Fibroblast of peridontal ligament (primary cell): ENCODE results near the gene P3H2.
"Not testable (repeated sequence)": the region's sequence is repeated elsewhere in the genome, so short reads cannot be mapped to it uniquely, and the experiment has no call there.

ENCODE experiments used
- DNase-seq: peaks from one replicate; pipeline ENCODE4 v3.0.0-alpha.2; 2010; ENCODE audit errors: extremely low read depth

The P3H2 gene

GRCh38 chr3:189985948-189986347 is 134.7 kb downstream of the P3H2 start:
- no peak for DNase-seq

DNA sequence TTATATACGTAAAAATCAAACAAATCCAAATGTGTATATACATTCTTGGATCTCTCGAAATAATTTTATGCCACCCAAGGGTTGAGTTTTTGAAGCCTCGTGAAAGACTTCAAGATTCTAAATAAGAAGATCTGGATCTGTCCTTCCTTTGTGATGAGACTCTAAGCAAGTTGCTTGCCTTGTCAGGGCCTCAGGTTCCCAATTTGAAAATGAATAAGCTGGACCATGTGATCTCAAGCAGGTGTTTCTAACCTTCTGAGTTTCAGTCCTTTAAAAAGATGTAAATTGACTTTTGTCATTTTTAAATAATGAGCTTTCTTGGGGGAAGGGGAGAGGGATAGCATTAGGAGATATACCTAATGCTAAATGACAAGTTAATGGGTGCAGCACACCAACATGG is 137.1 kb downstream of the P3H2 start:
- no peak for DNase-seq

- peak; percentile 57 for DNase-seq
Observed at GRCh38 chr3:189982321-189982945, 138.3 kb downstream of the P3H2 start.

- peak; percentile 99 for DNase-seq
Observed at GRCh38 chr3:189981668-189982067, 139.0 kb downstream of the P3H2 start.

DNA sequence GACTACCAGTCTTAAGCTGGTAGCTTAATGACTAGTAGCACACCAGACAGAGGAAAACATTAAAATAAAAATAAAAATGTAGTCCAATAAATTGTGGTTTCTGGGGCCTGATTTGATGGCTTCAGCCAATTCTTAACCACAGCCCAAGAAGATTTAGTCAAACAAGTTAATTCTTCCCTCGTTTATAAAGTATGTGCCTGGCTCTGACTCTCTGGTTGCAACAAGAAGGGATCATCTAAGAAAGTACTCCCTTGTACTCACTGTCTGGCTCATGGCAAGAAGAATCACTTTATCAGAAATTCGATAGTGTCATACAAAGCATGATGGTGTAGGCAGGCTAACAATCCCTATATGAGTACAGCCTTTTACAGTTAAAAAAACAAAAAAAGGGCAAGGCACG is 141.9 kb downstream of the P3H2 start:
- DNase-seq = peak; percentile 84

DNA sequence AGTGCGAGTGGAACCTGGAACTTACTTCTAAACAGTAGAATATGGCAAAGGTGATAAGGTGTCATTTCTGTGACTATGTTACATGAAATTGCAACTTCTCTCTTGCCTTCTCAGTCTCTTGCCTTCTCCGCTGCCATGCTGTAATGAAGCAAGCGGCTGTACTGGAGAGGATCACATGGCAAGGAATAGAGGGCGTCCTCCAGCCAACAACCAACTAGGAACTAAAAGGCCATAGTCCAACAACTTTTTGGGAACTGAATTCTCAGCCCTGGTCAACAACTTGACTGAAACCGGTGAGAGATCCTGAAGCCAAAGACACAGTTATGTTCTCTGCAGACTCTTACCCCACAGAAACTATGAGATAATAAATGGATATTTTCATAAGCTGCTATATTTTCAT is 143.5 kb downstream of the P3H2 start:
- no peak for DNase-seq

DNA sequence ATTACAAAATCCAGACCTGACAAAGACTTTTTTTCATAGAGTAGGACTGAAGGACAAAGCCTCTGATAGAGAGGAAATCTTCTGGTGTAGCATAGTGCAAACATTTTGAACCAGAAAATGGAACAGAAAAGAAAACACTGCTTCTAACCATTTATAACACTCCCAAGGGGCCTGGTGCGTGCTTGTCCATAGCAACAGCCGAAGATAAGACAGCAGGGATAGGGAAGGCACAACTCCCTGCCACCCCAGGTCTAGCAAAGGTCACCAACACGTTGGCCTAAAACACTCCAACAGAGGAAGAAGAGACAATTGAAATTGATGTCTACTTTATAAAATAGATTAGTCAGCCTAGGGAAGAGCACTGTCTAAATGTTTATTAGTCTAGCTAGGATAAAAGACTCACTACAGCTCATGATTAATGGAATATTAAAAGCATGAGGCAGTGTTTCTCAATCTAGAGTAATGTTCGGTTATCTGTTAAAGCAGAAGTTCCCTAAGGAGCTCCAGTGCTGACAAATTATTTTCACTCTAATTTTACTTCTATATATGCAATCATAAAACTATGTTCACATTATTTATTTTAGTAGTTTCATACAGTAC is 145.2 kb downstream of the P3H2 start:
- DNase-seq = no peak

GRCh38 chr3:189974359-189974758 is 146.3 kb downstream of the P3H2 start:
- no peak for DNase-seq

DNA sequence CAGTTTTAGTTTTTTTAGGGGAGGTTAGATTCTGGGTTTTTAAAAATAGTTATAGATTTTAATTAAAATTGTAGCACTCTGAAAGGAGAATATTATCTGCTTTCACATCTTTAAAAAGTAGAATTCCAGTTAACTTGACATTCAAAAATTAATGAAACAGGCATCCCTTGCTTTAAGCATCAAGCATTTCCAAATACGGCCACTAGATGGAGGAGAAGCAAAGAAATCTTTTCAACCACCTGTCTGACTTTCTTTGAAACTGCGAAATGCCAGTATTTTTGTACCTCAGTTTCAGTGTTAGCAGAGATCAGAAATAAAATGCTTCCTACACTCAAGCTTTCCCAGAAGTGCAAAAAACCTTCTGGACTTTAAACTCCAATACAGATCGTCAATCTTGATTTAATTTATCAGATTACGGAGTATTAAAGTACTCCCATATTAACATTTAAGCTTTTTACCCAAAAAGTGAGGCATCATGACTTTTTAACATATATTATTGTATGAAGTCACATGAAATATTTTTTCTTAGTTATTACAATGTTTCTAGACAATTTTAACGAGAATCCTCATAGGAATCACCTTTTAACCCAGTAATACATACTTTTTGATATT is 153.3 kb downstream of the P3H2 start:
- DNase-seq = peak; percentile 83

GRCh38 chr3:189966843-189967242 is 153.9 kb downstream of the P3H2 start:
- no peak for DNase-seq

DNA sequence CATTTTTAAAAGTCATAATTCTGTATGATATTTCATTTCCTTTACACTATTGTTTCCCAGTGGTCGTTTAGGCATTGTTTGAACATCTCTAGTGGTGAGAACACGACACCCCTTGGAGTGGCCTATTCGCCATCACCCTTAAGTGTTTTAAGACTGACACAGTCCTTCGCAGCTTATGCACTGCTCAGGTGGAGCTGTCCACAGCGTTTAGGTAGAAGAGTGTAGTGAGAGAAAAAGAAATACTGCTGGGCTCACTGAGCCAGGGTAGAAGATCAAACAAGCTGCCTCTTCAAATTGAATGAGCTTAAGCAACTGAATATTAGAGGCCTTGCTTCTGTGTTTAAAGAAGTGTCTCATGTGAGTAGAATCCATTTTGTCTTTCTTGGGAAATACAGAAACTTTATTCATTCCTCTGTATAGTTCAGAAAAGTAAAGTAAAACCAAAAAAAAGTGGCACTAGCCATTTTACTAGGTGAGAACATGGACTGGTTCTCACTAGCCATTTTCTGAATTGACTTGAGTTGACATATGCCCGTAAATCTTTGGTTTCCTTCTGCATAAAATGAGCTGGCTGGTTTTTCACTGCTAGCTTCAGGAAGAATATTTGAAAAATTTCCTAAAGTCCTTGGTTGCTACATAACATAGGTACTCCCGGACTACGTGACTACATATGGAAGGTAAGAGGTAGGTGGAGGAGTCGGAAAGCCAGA is 155.9 kb downstream of the P3H2 start:
- no peak for DNase-seq

GRCh38 chr3:189962466-189962865 is 158.2 kb downstream of the P3H2 start:
- DNase-seq = no peak

DNA sequence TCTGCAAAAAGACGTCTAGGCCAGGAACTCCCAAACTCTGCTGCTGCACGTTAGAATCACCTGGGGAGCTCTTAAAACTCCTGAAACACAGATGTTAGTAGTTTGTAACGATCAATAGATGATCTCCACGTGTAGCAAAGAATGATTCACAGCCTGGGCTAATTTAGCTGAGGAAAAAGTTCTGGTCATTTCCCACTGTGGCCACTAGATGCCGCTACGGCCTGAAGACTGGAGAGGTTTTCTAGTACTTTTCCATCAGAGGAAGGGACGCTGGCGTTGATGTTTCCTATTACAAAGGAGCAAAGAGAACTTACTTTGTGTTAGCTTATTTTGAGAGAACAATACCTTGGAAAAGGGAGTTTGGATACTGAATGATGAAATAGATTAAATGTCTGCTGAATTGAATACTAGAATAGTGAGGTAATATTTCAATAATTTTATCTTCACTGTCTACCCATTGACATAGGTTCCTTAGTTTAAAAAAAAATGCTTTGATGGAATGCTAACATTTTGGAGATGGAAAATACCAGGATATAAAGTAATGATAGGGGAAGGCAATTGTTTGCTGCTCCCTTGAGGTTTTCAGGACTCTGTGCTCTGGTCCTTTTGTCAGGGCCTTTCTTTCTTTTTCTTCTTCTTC is 159.1 kb downstream of the P3H2 start:
- DNase-seq = peak; percentile 92

DNA sequence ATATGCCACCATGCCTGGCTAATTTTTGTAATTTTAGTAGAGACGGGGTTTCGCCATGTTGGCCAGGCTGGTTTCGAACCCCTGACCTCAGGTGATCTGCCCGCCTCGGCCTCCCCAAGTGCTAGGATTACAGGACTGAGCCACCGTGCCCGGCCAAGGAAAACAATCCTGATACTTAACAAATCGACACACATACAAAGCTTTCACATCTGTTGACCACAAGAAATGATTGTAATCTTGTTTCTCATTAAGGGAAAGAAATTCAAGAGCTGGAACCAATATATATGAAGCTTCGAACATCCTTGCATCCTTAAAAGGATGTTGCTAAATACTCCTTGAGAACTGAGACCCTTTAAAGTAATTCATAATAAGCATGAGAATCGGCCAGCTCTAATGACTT is 159.6 kb downstream of the P3H2 start:
- not testable (repeated sequence) for DNase-seq

DNA sequence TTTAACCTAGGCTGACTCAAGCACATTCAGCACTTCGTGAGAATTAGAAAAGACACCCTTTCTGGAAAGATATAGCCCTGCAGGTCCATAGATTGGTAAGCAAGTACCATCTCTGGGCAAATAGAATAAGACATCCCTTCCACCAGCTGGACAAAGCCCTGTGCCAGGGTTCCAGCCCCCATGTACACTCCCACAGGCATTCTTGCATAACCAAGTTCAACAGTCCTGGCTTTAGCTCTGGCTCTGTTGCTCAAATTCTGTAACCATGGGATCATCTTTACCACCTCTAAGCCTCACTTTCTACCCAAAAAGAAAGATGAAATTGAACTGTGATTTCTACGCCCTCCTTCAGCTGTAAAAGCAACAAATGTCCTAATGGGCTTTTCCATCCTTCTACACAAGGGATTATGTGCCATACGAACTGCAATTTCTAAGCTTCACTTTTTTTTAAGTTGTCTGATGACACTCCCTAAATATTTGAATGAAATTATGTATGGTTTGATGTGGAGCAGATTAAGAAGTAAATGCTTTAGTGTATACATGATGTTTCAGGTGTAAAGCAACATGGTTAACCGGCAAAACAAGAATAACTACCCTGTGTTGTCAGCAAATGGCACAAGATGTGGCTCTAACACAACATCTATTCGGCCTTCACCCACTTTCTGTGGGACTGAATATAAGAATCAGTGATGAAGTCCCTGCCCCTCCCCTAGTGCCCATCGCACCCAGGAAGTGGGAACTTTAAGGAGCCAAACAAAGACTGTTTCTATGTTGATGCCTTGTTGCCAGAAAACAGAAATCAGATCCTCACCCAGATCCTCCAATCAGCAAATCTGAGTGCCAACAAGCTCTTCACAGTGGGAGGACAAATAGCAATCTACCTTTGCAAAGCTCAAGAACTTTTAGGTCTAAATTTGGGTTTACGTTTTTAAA is 165.7 kb downstream of the P3H2 start:
- peak; percentile 58 for DNase-seq

DNA sequence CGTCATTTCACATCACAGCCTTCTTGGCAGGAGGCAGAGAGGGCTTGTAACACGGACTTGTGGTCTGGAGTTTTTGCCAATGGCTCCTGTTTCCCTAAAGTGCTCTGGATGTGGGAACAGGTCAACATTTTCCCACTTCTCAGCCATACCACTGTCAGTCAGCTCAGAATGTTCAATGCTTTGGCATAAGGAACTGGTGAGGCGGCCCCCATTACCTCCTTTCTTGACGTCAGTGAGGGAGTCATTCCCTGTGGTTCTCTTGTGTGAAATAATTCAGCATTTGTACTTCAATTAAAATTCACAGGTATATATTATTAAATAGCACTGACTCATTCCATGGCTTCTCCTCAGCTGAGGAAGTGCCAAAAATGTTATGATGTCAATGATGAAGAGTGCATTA is 167.1 kb downstream of the P3H2 start:
- DNase-seq = no peak

- no peak for DNase-seq
Observed at GRCh38 chr3:189952272-189952671, 168.4 kb downstream of the P3H2 start.

- no peak for DNase-seq
Observed at GRCh38 chr3:189950258-189950657, 170.4 kb downstream of the P3H2 start.

- no peak for DNase-seq
Observed at GRCh38 chr3:189949580-189949979, 171.1 kb downstream of the P3H2 start.

DNA sequence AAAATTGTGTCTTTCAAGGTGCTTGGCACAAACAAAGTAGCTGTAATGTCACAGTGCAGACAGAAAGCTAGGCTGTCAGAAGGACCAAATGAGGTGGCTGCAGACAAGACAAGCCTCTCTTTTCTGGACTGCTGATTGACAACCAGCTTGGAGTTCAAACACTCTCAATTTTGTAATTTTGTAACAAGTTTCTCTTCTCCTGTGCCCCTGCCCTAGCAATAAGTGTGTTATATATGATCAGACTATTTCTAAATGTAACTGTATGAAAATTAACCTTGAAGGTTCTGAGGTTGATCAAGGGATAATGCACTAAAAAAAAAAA is 172.0 kb downstream of the P3H2 start:
- no peak for DNase-seq

DNA sequence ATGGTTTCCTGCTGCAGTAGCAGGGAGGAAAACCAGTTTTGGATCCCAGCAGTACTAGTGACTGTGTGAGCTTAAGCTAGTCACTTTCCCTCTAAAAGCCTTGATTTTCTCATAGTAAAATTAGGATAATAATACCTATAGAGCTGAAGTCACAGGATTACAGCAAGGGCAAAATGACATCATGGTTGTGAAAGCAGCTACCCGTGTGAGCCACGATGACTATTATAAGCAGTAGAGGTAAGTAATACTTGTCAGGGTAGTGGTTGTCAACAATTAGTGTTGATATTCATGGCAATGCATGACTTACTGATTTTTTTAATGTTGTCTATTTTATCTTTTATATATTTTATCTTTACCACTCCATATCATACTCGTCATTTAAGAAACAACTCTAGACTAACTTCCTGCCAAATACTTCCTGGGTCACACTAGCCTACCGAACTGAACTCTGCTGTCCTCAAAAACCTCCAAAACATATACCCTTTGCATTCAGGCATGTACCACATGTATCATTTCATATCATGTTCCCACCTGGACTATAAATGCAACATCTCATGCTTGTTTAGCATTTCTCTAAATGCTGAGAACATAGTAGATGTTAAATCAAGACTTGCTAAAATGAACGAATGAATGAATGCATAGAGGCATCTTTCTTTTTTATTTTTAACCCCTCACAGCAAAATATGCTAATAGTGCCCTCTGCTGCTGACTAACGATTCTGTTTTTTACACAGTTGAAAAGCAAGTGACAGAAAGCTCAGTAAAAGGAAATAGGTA is 172.6 kb downstream of the P3H2 start:
- peak; percentile 70 for DNase-seq
